ENCODE measurements around the gene OTOG.

Gene OTOG

DNA sequence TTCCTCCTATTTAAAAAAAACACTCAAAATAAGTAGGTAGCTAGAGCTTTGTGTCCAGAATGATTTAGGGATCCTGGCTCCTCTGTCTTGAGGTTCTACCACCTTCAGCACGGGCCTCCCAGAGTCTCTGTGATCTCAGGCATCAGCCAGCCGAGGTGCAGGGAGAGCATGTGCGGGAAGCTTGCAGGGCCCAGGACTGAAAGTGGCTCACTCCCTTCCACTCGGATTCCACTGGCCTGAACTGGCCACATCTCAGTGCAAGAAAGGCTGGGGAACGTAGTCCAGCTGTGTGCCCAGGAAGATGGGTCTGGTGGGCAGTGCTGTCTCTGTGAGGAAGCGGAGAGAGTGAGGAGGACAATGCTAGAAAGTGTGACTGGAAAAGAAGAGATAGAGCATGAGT lies 104.0 kb downstream of the OTOG start:
- DNase-seq (ENCODE audit: low spot score): no peak

- no peak for DNase-seq (ENCODE audit: low spot score)
These were observed 104.6 kb downstream of the OTOG start for GRCh38 chr11:17651681-17652080.

DNA sequence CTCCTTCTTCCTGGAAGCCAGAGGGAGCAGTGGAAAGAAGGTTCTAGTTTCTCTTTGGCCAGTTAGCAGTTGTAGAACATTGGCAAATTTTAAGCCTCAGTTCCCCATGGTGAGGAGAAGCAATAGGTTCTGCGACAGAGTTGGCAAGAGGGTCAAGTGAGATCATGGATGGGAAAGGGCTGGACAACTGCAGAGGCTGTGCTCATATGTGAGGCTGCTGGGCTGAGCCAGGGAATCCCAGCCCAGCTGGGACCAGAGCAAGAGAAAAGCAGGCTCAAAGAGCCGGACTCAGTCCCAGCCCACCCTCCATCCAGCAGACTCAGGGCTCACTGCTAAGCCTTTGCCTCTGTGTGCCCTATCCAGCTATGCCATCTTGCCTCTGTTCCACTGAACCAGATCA lies 105.5 kb downstream of the OTOG start:
- no peak for DNase-seq (ENCODE audit: low spot score)

- DNase-seq (ENCODE audit: low spot score): no peak
These were observed 106.6 kb downstream of the OTOG start for GRCh38 chr11:17653611-17654010.

GRCh38 chr11:17655682-17656081 lies 108.6 kb downstream of the OTOG start:
- no peak for DNase-seq (ENCODE audit: low spot score)

GRCh38 chr11:17658211-17658610 lies 111.2 kb downstream of the OTOG start:
- DNase-seq (ENCODE audit: low spot score): no peak

DNA sequence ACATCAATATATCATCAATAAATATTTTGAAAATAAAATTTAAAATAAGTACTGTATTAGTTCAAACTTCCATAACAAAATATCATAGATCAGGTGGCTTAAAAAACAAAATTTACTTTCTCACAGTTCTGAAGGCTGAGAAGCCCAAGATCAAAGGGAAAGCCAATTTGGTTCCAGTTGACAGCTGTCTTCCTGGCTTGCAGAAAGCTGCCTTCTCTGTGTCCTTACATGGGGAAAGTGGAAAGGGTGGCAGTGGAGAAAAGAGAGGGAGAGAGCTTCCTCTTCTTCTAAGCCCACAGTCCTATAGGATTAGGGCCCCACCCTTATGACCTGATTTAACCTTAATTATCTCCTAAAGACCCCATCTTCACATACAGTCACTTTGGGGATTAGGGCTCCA lies 121.1 kb downstream of the OTOG start:
- DNase-seq (ENCODE audit: low spot score): no peak

GRCh38 chr11:17672469-17672868 lies 125.4 kb downstream of the OTOG start:
- DNase-seq (ENCODE audit: low spot score): no peak

DNA sequence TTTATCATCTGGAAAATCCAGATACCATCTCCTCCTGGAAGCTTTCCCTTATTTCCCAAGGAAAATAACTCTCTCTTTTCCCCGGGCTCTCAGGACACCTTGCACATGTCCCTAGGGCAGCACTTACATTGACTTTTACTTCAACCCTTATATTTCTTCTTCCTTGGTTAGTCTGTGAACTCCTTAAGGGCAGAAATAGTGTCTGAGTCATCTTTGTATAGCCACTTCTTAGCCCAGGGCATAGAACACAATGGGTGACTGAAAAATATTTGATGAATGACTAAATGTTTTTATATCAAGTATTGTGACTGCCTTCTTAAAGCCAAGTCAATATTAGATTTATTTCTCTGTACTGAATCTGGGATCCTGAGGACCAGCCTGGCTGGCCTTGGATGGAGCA lies 126.9 kb downstream of the OTOG start:
- DNase-seq (ENCODE audit: low spot score): no peak

DNA sequence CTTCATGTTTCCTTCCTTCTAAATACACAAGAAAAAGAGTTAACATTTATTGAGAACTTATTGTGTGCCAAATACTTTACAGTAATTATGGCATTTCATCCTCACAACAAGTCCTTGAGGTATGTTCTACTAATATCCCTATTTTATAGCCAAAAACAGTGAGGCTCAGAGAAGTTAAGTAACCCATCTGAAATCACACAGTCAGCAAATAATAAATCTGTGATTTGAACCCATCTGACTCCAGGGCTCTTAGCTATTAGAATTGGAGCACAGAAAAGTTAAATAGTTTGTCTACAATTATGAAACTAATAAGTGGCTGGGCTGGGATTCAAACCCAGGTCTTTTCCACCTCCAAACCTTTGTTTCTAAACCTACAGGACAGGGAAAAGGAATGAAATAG lies 135.8 kb downstream of the OTOG start:
- DNase-seq (ENCODE audit: low spot score): no peak

DNA sequence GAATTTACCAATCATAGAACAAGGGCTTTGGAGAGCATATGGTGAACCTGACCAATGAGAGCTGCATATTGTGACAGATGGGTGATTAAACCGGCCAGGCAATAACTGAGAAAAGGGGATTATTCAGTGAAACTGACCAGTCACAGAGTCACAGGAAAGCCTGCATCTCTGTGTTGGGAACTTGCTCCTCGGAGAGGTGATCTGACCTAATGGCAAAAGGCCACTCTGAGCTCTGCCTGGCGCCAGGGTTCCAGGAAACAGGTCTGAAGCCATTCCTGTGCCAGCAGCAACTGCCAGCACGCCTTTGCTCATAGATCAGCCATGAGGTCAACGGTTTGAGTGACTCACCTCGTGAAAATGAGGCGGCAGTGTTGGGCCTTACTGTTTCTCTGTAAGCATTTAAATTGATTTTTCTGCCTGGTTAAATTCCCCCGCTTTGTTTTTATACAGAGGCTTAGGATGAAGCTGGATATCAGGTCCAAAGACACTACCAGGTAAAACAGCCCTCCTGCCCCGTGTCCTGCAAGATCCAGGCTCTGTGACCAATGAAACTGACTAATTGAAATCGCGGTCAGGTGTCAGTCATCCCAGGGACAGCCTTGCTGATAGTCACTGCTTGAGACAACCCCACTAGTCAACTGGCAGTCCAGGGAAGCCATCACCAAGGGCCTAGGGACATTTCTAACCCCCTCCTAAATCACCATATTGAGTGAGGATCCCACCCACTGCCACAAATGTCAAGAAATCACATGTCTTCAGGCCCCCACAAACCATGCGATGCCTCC lies 136.5 kb downstream of the OTOG start:
- DNase-seq (ENCODE audit: low spot score): no peak

DNA sequence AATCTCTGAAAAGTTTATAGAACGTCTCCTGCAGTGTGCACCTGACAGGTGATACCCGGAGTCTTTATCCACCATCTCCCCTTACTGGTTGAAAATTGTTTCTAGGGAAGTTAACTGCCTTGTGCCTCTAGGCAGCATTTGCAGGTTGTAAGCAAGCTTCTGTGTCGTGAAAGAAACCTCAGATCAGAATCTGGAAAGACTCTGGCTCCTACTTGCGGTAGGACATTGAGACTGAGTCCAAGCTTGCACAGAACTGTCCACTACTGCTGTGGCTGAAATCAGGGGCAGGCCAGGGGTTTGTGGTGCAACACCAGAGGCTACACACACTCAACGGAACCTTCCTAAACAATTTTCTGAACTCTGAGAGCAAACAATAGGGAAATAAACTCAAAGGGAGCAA lies 137.5 kb downstream of the OTOG start:
- no peak for DNase-seq (ENCODE audit: low spot score)

- no peak for DNase-seq (ENCODE audit: low spot score)
These were observed 139.3 kb downstream of the OTOG start for GRCh38 chr11:17686231-17686980.

- no peak for DNase-seq (ENCODE audit: low spot score)
These were observed 141.0 kb downstream of the OTOG start for GRCh38 chr11:17687946-17688670.

- no peak for DNase-seq (ENCODE audit: low spot score)
These were observed 144.5 kb downstream of the OTOG start for GRCh38 chr11:17691550-17691949.

GRCh38 chr11:17691976-17692375 lies 144.9 kb downstream of the OTOG start:
- no peak for DNase-seq (ENCODE audit: low spot score)

GRCh38 chr11:17692931-17693330 lies 145.9 kb downstream of the OTOG start:
- no peak for DNase-seq (ENCODE audit: low spot score)

- DNase-seq (ENCODE audit: low spot score): no peak
These were observed 146.5 kb downstream of the OTOG start for GRCh38 chr11:17693531-17693930.

DNA sequence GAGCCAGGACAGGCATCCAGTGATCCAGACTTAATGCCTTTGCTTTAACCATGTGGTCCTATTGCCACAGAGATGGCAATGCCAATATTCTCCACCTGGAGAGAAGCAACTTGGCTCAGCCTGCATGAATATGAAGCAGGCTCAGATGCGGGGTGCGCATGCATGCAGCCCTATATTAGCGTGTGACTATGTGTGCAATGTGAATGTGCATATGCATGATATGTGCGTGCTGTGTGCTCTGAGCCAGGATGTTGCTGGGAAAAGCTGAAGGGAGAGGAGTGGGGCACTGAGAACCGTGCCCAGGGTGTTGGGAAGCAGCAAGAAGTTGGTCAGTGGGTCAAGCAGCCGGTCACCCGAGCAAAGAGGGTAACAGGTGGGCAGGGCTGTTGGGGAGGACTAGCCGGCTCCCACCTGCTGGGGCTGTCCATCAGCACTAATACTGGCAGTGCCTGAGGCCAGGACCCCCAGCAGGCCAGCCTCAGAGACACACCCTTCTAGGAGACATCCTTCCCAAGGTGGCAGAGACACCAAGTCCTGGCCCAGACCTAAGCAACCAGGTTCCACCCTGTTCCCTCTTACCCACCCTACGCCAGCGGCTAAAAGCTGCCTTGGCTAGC lies 147.5 kb downstream of the OTOG start:
- DNase-seq (ENCODE audit: low spot score): no peak

- DNase-seq (ENCODE audit: low spot score): no peak
These were observed 148.7 kb downstream of the OTOG start for GRCh38 chr11:17695454-17696441.

- no peak for DNase-seq (ENCODE audit: low spot score)
These were observed 149.7 kb downstream of the OTOG start for GRCh38 chr11:17696741-17697140.

All from CD4-positive, alpha-beta T cell treated with Interleukin-6 at 100 ng/mL for 8 hours (primary cell).